Liver (tissue), 3 donors: ENCODE results near the gene GALNT17.

Source experiments
- CTCF ChIP-seq: fragments of 150-350 bp; IDR thresholded peaks from 2 replicates; pipeline ENCODE4 v1.5.1; 2017; ENCODE audit warnings: improper control_type of control experiment, low read depth, low read length; ENCODE audit not compliant: missing input control
- EGR1 ChIP-seq, 2 donors: IDR thresholded peaks; 2 replicates each; pipeline ENCODE4 v1.6.1; 2016 to 2018; ENCODE audit warnings: antibody characterized with exemption in 2 of 2, low read depth in 2 of 2
- FOXA1 ChIP-seq: IDR thresholded peaks from 2 replicates; pipeline ENCODE4 v1.6.1; 2016; ENCODE audit warnings: antibody characterized with exemption
- GABPA ChIP-seq, 2 donors: IDR thresholded peaks in 1 of 2; conservative IDR thresholded peaks in 1 of 2; 2 replicates each; pipeline ENCODE4 v1.6.1; 2016; ENCODE audit warnings: antibody characterized with exemption in 2 of 2, mild to moderate bottlenecking in 1 of 2, moderate library complexity in 1 of 2
- MAX ChIP-seq: IDR thresholded peaks from 2 replicates; pipeline ENCODE4 v1.6.1; 2016; ENCODE audit warnings: antibody characterized with exemption
- RAD21 ChIP-seq, 2 donors: IDR thresholded peaks; 2 replicates each; pipeline ENCODE4 v1.6.1; 2016; ENCODE audit warnings: antibody characterized with exemption in 2 of 2, mild to moderate bottlenecking in 2 of 2
- RXRA ChIP-seq, 2 donors: IDR thresholded peaks; 2 replicates each; pipeline ENCODE4 v1.6.1; 2017 to 2018; ENCODE audit warnings: antibody characterized with exemption in 2 of 2, mild to moderate bottlenecking in 1 of 2
- TAF1 ChIP-seq: conservative IDR thresholded peaks from 2 replicates; pipeline ENCODE4 v1.6.1; 2016; ENCODE audit warnings: antibody characterized with exemption, mild to moderate bottlenecking
- YY1 ChIP-seq: IDR thresholded peaks from 2 replicates; pipeline ENCODE4 v1.6.1; 2016; ENCODE audit warnings: antibody characterized with exemption, mild to moderate bottlenecking
- ZBTB33 ChIP-seq: IDR thresholded peaks from 2 replicates; pipeline ENCODE4 v1.6.1; 2016; ENCODE audit warnings: antibody characterized with exemption
- TF ChIP-seq, protein P1 (sequence below): IDR thresholded peaks from 2 replicates; pipeline ENCODE4 v1.6.1; 2016; ENCODE audit warnings: antibody characterized with exemption
- TF ChIP-seq, protein P2 (sequence below): IDR thresholded peaks from 2 replicates; pipeline ENCODE4 v1.6.1; 2016; ENCODE audit warnings: antibody characterized with exemption, mild to moderate bottlenecking
- donor health status: healthy.
- donor health status: healthy.

DNA sequence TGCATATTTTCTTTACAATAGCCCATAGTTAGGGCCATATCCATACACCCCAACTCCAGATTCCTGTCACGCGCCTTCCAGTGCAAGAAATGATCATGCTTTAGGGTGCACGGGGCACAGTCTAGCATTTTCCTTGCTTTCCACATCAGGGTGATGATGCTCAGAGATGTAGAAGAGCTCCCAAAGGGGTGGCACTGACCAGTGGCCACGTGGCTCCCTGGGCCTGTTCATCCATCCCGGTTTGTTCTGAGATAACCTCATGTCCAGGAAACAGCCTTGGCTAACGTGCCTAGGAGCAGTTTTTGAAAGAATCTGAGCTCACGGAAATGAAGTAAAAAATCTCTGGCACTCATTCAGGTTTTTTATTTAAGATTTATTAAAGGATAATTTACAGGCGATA, 139.3 kb downstream of the GALNT17 start:
- TF ChIP-seq CTCF (no peak), GABPA (IDR thresholded peaks at IDR 0.05 in 1 of 2, conservative IDR thresholded peaks at IDR 0.05 in 1 of 2) (no peak), RXRA (IDR thresholded peaks at IDR 0.05) (no peak), ZBTB33 (no peak), MAX (no peak), TAF1 (no peak), EGR1 (IDR thresholded peaks at IDR 0.05; ENCODE audit: low read depth in 2 of 2) (no peak), RAD21 (IDR thresholded peaks at IDR 0.05) (no peak), FOXA1 (no peak), YY1 (no peak)
- TF ChIP-seq, protein P1, sequence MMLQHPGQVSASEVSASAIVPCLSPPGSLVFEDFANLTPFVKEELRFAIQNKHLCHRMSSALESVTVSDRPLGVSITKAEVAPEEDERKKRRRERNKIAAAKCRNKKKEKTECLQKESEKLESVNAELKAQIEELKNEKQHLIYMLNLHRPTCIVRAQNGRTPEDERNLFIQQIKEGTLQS, result no peak
- TF ChIP-seq, protein P2, sequence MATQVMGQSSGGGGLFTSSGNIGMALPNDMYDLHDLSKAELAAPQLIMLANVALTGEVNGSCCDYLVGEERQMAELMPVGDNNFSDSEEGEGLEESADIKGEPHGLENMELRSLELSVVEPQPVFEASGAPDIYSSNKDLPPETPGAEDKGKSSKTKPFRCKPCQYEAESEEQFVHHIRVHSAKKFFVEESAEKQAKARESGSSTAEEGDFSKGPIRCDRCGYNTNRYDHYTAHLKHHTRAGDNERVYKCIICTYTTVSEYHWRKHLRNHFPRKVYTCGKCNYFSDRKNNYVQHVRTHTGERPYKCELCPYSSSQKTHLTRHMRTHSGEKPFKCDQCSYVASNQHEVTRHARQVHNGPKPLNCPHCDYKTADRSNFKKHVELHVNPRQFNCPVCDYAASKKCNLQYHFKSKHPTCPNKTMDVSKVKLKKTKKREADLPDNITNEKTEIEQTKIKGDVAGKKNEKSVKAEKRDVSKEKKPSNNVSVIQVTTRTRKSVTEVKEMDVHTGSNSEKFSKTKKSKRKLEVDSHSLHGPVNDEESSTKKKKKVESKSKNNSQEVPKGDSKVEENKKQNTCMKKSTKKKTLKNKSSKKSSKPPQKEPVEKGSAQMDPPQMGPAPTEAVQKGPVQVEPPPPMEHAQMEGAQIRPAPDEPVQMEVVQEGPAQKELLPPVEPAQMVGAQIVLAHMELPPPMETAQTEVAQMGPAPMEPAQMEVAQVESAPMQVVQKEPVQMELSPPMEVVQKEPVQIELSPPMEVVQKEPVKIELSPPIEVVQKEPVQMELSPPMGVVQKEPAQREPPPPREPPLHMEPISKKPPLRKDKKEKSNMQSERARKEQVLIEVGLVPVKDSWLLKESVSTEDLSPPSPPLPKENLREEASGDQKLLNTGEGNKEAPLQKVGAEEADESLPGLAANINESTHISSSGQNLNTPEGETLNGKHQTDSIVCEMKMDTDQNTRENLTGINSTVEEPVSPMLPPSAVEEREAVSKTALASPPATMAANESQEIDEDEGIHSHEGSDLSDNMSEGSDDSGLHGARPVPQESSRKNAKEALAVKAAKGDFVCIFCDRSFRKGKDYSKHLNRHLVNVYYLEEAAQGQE, result no peak
